GM12892 (cell line): Measurements from ENCODE around the gene PROK2.

ENCODE experiments used
- POLR2A ChIP-seq: IDR thresholded peaks from 2 replicates; pipeline ENCODE4 v1.6.1; 2011; ENCODE audit warnings: low read depth, low read length, control low read depth
- TAF1 ChIP-seq: IDR thresholded peaks from 2 replicates; pipeline ENCODE4 v1.6.1; 2011; ENCODE audit warnings: low read depth, mild to moderate bottlenecking, control low read depth, low read length, borderline replicate concordance

- TF ChIP-seq POLR2A = no peak
- TF ChIP-seq TAF1 = no peak
These were observed 6.6 kb downstream of the PROK2 start for GRCh38 chr3:71778353-71778752.
